HepG2 (cell line): ENCODE data around the gene CHST6. TPM values are rescaled to one million over a fixed set of nuclear protein-coding genes. Genes with fewer than 3 reads are reported as not detected.
A peak's percentile ranks its signal among the peaks of the same experiment; 100 is the strongest.

Experiments
- ELF1 ChIP-seq: sonication (generic); formaldehyde crosslinking; IDR thresholded peaks from 2 replicates; pipeline ENCODE4 v1.4.0; 2020; ENCODE audit warnings: missing genetic modification reagents
- ERF ChIP-seq: IDR thresholded peaks from 2 replicates; pipeline ENCODE4 v1.6.1; 2018; ENCODE audit warnings: missing biosample characterization, missing genetic modification reagents
- ETV6 ChIP-seq: sonication (generic); formaldehyde crosslinking; conservative IDR thresholded peaks from 2 replicates; pipeline ENCODE4 v1.4.0; 2020; ENCODE audit warnings: missing genetic modification reagents
- GFI1 ChIP-seq: sonication (generic); formaldehyde crosslinking; IDR thresholded peaks from 2 replicates; pipeline ENCODE4 v1.5.0; 2020; ENCODE audit warnings: missing genetic modification reagents, mild to moderate bottlenecking, borderline replicate concordance
- HOXA5 ChIP-seq: sonication (generic); formaldehyde crosslinking; IDR thresholded peaks from 2 replicates; pipeline ENCODE4 v1.4.0; 2020; ENCODE audit warnings: missing genetic modification reagents
- HOXA9 ChIP-seq: sonication (generic); formaldehyde crosslinking; IDR thresholded peaks from 2 replicates; pipeline ENCODE4 v1.8.1; 2022; ENCODE audit warnings: missing genetic modification reagents, mild to moderate bottlenecking, moderate library complexity, borderline replicate concordance
- IRF2 ChIP-seq: IDR thresholded peaks from 2 replicates; pipeline ENCODE4 v1.6.1; 2018; ENCODE audit warnings: missing genetic modification reagents, missing compliant biosample characterization
- MXD1 ChIP-seq: sonication (generic); formaldehyde crosslinking; IDR thresholded peaks from 2 replicates; pipeline ENCODE4 v1.4.0; 2020; ENCODE audit warnings: mild to moderate bottlenecking, missing genetic modification reagents
- NBN ChIP-seq: fragments of 450-650 bp; conservative IDR thresholded peaks from 2 replicates; pipeline ENCODE4 v1.6.1; 2017
- NR3C1 ChIP-seq: sonication (generic); formaldehyde crosslinking; IDR thresholded peaks from 2 replicates; pipeline ENCODE4 v1.4.0; 2020; ENCODE audit warnings: missing genetic modification reagents
- RFX1 ChIP-seq: fragments of 450-650 bp; IDR thresholded peaks from 2 replicates; pipeline ENCODE4 v1.6.1; 2017
- SETDB1 ChIP-seq: sonication (generic); formaldehyde crosslinking; IDR thresholded peaks from 2 replicates; pipeline ENCODE4 v1.5.1; 2020; ENCODE audit warnings: missing genetic modification reagents, mild to moderate bottlenecking, borderline replicate concordance
- SKI ChIP-seq: fragments of 450-650 bp; IDR thresholded peaks from one replicate; pipeline ENCODE4 v1.6.1; 2018; ENCODE audit warnings: mild to moderate bottlenecking; ENCODE audit not compliant: partially characterized antibody
- TFE3 ChIP-seq: IDR thresholded peaks from 2 replicates; pipeline ENCODE4 v1.6.1; 2016
- TRIM24 ChIP-seq: sonication (generic); formaldehyde crosslinking; IDR thresholded peaks from 2 replicates; pipeline ENCODE4 v1.8.0; 2022; ENCODE audit warnings: mild to moderate bottlenecking, missing genetic modification reagents
- ZEB1 ChIP-seq: IDR thresholded peaks from 2 replicates; pipeline ENCODE4 v1.6.1; 2012; ENCODE audit warnings: mild to moderate bottlenecking, low read depth, inconsistent platforms; ENCODE audit not compliant: insufficient replicate concordance
- ZFY ChIP-seq: sonication (generic); formaldehyde crosslinking; IDR thresholded peaks from 2 replicates; pipeline ENCODE4 v1.4.0; 2020; ENCODE audit warnings: missing genetic modification reagents
- ZHX1 ChIP-seq: sonication (generic); formaldehyde crosslinking; IDR thresholded peaks from 2 replicates; pipeline ENCODE4 v1.8.1; 2022; ENCODE audit warnings: low read depth, mild to moderate bottlenecking, missing genetic modification reagents
- ZNF281 ChIP-seq: sonication (generic); formaldehyde crosslinking; IDR thresholded peaks from 2 replicates; pipeline ENCODE4 v1.4.0; 2020; ENCODE audit warnings: missing genetic modification reagents, borderline replicate concordance
- ZNF331 ChIP-seq: sonication (generic); formaldehyde crosslinking; IDR thresholded peaks from 2 replicates; pipeline ENCODE4 v1.4.0; 2020; ENCODE audit warnings: missing genetic modification reagents
- ZNF460 ChIP-seq: sonication (generic); formaldehyde crosslinking; IDR thresholded peaks from 2 replicates; pipeline ENCODE4 v1.5.1; 2020; ENCODE audit warnings: missing genetic modification reagents, mild to moderate bottlenecking, borderline replicate concordance
- ZNF550 ChIP-seq: sonication (generic); formaldehyde crosslinking; IDR thresholded peaks from 2 replicates; pipeline ENCODE4 v1.4.0; 2020; ENCODE audit warnings: mild to moderate bottlenecking, missing genetic modification reagents, borderline replicate concordance
- ZSCAN22 ChIP-seq: sonication (generic); formaldehyde crosslinking; IDR thresholded peaks from 2 replicates; pipeline ENCODE4 v1.4.0; 2020; ENCODE audit warnings: mild to moderate bottlenecking, missing genetic modification reagents
- polyA plus RNA-seq, 8 experiments: library from polyadenylated mRNA; depleted of rRNA in 3 of 8; stranded (reverse) in 7 of 8; unstranded in 1 of 8; fragments of >200 nt; fragmentation: Illumina TruSeq in 4 of 8; extraction: Trizol in 4 of 8; gene quantifications; 2 replicates each; pipeline versions ENCODE4 v1.2.1 to v1.2.3, GENCODE V29; 2011 to 2016; ENCODE audit warnings: low read depth in 4 of 8, missing spikeins in 1 of 8, mixed read lengths in 1 of 8; ENCODE audit not compliant: insufficient read depth in 1 of 8
- total RNA-seq, 5 experiments: library from RNA; depleted of rRNA; stranded (reverse); fragments of >200 nt; fragmentation: Illumina TruSeq; extraction: Trizol; gene quantifications; 2 replicates each; pipeline ENCODE4 v1.2.3, GENCODE V29; 2016; ENCODE audit warnings: low read depth in 1 of 5

Gene CHST6
- total and polyA plus RNA-seq, 2 of the 13 experiments (the other 11 are each of a cell fraction or from before 2014, with no cell fraction given): 0.18 to 0.91 TPM

GRCh38 chr16:75432828-75433731, 62.2 kb downstream of the CHST6 start, which contains the start of gene CFDP1 (continued):
- no peak for TF ChIP-seq ZNF550 (CRISPR knock-in tag)
- 0 out of 2 replicates have a peak, but pooled peaks have one; percentile 79 for TF ChIP-seq SETDB1 (CRISPR knock-in tag)
- TF ChIP-seq ETV6 (CRISPR knock-in tag): 0 out of 2 replicates have a peak, but pooled peaks have one; percentile 42
- TF ChIP-seq ERF (CRISPR knock-in tag): peak; percentile 58; the same call in 1 of the 2 replicates
- TF ChIP-seq ELF1: peak; percentile 57; the same call in 1 of the 2 replicates
- TF ChIP-seq NR3C1 (CRISPR knock-in tag): no peak
- no peak for TF ChIP-seq NBN
- peak; percentile 100 for TF ChIP-seq MXD1
- no peak for TF ChIP-seq ZNF460 (CRISPR knock-in tag)
- TF ChIP-seq TRIM24 (CRISPR knock-in tag): no peak
- TF ChIP-seq ZNF331: peak; percentile 63; the same call in 1 of the 2 replicates
- peak; percentile 67 for TF ChIP-seq TFE3 (CRISPR knock-in tag)
- TF ChIP-seq HOXA5 (CRISPR knock-in tag): peak; percentile 42; the same call in 1 of the 2 replicates
- peak; percentile 62 for TF ChIP-seq ZSCAN22 (CRISPR knock-in tag)
- no peak for TF ChIP-seq ZEB1
- TF ChIP-seq ZHX1 (CRISPR knock-in tag): peak; percentile 83; the same call in 1 of the 2 replicates
- TF ChIP-seq GFI1 (CRISPR knock-in tag): peak; percentile 79; the same call in 1 of the 2 replicates
- peak; percentile 94 for TF ChIP-seq HOXA9 (CRISPR knock-in tag)
- peak; percentile 40 for TF ChIP-seq ZNF281 (CRISPR knock-in tag)
- peak; percentile 78 for TF ChIP-seq RFX1
- TF ChIP-seq SKI: no peak
- peak; percentile 67 for TF ChIP-seq ZFY (CRISPR knock-in tag)
- no peak; the same call in 1 of the 2 replicates for TF ChIP-seq IRF2 (CRISPR knock-in tag)
